BJ (cell line): ENCODE measurements around the gene GFRA1. TPM values are rescaled to one million over a fixed set of nuclear protein-coding genes. Genes with fewer than 3 reads are reported as not detected.

Source experiments
- CTCF ChIA-PET: fragments of 350-600 bp; formaldehyde crosslinking; extraction: SDS; loops from one replicate; lab custom pipeline; 2021; ENCODE audit warnings: antibody characterized with exemption, inconsistent platforms; lab: Yijun Ruan, JAX
- POLR2A ChIA-PET: fragments of 300-600 bp; sonication (Branson Sonifier 250); formaldehyde crosslinking; extraction: SDS; loops from one replicate; lab custom pipeline; 2021; ENCODE audit warnings: antibody characterized with exemption; lab: Charles Lee
- DNase-seq: peaks from one replicate; pipeline ENCODE4 v3.0.0-alpha.2; 2011; ENCODE audit warnings: low read depth
- H3K27me3 ChIP-seq: 2 replicates; pipeline ENCODE4 v1.6.0; 2011; ENCODE audit warnings: low read length; ENCODE audit not compliant: control insufficient read depth, insufficient read depth
- H3K36me3 ChIP-seq: 2 replicates; pipeline ENCODE4 v1.5.1; 2011; ENCODE audit warnings: low read length; ENCODE audit not compliant: control insufficient read depth, insufficient read depth
- H3K4me3 ChIP-seq: 2 replicates; pipeline ENCODE4 v1.5.1; 2011; ENCODE audit warnings: low read depth, mild to moderate bottlenecking, control low read depth, low read length
- polyA plus RNA-seq: library from polyadenylated mRNA; depleted of rRNA; stranded (reverse); fragments of >200 nt; gene quantifications from 2 replicates; pipeline ENCODE4 v1.2.3, GENCODE V29; 2011
- TF ChIP-seq, protein P1 (sequence below): IDR thresholded peaks from 2 replicates; pipeline ENCODE4 v1.5.1; 2011; ENCODE audit warnings: low read depth, mild to moderate bottlenecking, control low read depth, inconsistent platforms, low read length, moderate library complexity; ENCODE audit not compliant: insufficient read depth

The GFRA1 gene
- polyA plus RNA-seq, 1 experiment: 41.6 TPM

- TF ChIP-seq, protein P1, sequence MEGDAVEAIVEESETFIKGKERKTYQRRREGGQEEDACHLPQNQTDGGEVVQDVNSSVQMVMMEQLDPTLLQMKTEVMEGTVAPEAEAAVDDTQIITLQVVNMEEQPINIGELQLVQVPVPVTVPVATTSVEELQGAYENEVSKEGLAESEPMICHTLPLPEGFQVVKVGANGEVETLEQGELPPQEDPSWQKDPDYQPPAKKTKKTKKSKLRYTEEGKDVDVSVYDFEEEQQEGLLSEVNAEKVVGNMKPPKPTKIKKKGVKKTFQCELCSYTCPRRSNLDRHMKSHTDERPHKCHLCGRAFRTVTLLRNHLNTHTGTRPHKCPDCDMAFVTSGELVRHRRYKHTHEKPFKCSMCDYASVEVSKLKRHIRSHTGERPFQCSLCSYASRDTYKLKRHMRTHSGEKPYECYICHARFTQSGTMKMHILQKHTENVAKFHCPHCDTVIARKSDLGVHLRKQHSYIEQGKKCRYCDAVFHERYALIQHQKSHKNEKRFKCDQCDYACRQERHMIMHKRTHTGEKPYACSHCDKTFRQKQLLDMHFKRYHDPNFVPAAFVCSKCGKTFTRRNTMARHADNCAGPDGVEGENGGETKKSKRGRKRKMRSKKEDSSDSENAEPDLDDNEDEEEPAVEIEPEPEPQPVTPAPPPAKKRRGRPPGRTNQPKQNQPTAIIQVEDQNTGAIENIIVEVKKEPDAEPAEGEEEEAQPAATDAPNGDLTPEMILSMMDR: no peak
- ChIA-PET CTCF (interaction anchor here (0.7 kb wide), 1 partner anchor 126 kb away, joined by 3 read pairs; no protein-coding TSS in a partner anchor), POLR2A (no interaction called here)
- H3K36me3 ChIP-seq: no peaks in the 10 kb centered on the region
- no peaks in the 10 kb centered on the region for H3K27me3 ChIP-seq
- H3K4me3 ChIP-seq: no peak overlapping the region
- DNase-seq: no peak
These were observed 139.4 kb downstream of the GFRA1 start for GRCh38 chr10:116133634-116134033.

- DNase-seq: no peak
- POLR2A ChIA-PET: no interaction called here
These were observed 140.1 kb downstream of the GFRA1 start for GRCh38 chr10:116132780-116133399.

DNA sequence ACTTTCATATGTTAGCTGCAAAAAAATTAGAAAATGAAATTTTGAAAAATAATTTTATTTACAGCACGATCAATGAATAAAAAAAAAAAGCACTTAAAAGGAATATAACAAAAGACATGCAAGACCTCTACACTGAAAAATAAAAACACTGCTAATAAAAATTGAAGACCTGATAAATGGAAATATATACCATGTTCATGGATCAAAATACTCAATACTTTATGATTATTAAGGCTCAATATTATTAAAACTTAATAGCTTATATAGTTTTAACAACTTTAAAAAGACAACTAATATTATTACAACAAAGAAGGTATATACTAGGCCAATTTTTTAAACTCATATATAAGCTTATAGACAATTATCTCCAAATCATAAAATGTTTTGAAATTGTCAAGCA lies 143.0 kb downstream of the GFRA1 start:
- TF ChIP-seq, protein P1: no peak
- Histone ChIP-seq H3K27me3 (no peaks in the 10 kb centered on the region), H3K4me3 (no peak overlapping the region), H3K36me3 (0 out of 2 replicates have a peak, but pooled peaks cover 2% of the 10 kb centered on the region)
- no peak for DNase-seq
- POLR2A ChIA-PET: no interaction called here
- CTCF ChIA-PET: interaction anchor here (1.1 kb wide), 1 partner anchor 14 kb away, joined by 3 read pairs; no protein-coding TSS in a partner anchor

More at GRCh38 chr10:116132780-116133399, 140.1 kb downstream of the GFRA1 start:
- Histone ChIP-seq H3K4me3 (no peak overlapping the region), H3K27me3 (no peaks in the 10 kb centered on the region), H3K36me3 (no peaks in the 10 kb centered on the region)
- TF ChIP-seq, protein P1: no peak
- CTCF ChIA-PET: no interaction called here

- DNase-seq: no peak
- ChIA-PET POLR2A (no interaction called here), CTCF (no interaction called here)
- no peaks in the 10 kb centered on the region for H3K27me3 ChIP-seq
- H3K4me3 ChIP-seq: no peak overlapping the region
- TF ChIP-seq, protein P1: no peak
- H3K36me3 ChIP-seq: 0 out of 2 replicates have a peak, but pooled peaks cover 2% of the 10 kb centered on the region
These were observed 145.9 kb downstream of the GFRA1 start for GRCh38 chr10:116126954-116127695.

- ChIA-PET POLR2A (no interaction called here), CTCF (no interaction called here)
- DNase-seq: no peak
- Histone ChIP-seq H3K4me3 (no peak overlapping the region), H3K27me3 (no peaks in the 10 kb centered on the region), H3K36me3 (0 out of 2 replicates have a peak, but pooled peaks cover 2% of the 10 kb centered on the region)
- TF ChIP-seq, protein P1: no peak
These were observed 146.8 kb downstream of the GFRA1 start for GRCh38 chr10:116126239-116126638.
